HG02970 (cell line): ENCODE results near the gene MBIP.

Source experiments
- ATAC-seq: cut with Tn5 transposase; IDR thresholded peaks from one replicate; pipeline ENCODE4 v1.9.1; 2021; ENCODE audit warnings: mild to moderate bottlenecking, moderate library complexity, moderate number of reproducible peaks; ENCODE audit not compliant: unreplicated experiment, low FRiP score

Gene MBIP

GRCh38 chr14:36313898-36314297 is 6.5 kb downstream of the MBIP start:
- ATAC-seq = no peak

- ATAC-seq = no peak
Observed at GRCh38 chr14:36313206-36313605, 7.2 kb downstream of the MBIP start.

GRCh38 chr14:36306836-36307235 is 13.6 kb downstream of the MBIP start:
- no peak for ATAC-seq

- no peak for ATAC-seq
Observed at GRCh38 chr14:36304895-36305294, 15.5 kb downstream of the MBIP start.

- ATAC-seq = no peak
Observed at GRCh38 chr14:36303960-36304359, 16.5 kb downstream of the MBIP start.

GRCh38 chr14:36302823-36303222 is 17.6 kb downstream of the MBIP start:
- no peak for ATAC-seq

GRCh38 chr14:36301159-36301558 is 19.3 kb downstream of the MBIP start:
- no peak for ATAC-seq

- no peak for ATAC-seq
Observed at GRCh38 chr14:36300337-36300736, 20.1 kb downstream of the MBIP start.

GRCh38 chr14:36295642-36296627 is 24.5 kb downstream of the MBIP start:
- ATAC-seq = no peak

GRCh38 chr14:36294543-36294942 is 25.9 kb downstream of the MBIP start:
- no peak for ATAC-seq

GRCh38 chr14:36293824-36294223 is 26.6 kb downstream of the MBIP start:
- no peak for ATAC-seq

- ATAC-seq = no peak
Observed at GRCh38 chr14:36289954-36290353, 30.5 kb downstream of the MBIP start.

GRCh38 chr14:36288496-36288895 is 31.9 kb downstream of the MBIP start:
- no peak for ATAC-seq

- no peak for ATAC-seq
Observed at GRCh38 chr14:36284971-36285595, 35.4 kb downstream of the MBIP start.

GRCh38 chr14:36281309-36281708 is 39.1 kb downstream of the MBIP start:
- ATAC-seq = no peak

GRCh38 chr14:36279306-36280190 is 40.9 kb downstream of the MBIP start:
- ATAC-seq = no peak

GRCh38 chr14:36275741-36276140 is 44.7 kb downstream of the MBIP start:
- no peak for ATAC-seq

- ATAC-seq = no peak
Observed at GRCh38 chr14:36271939-36272907, 48.2 kb downstream of the MBIP start.

- no peak for ATAC-seq
Observed at GRCh38 chr14:36271222-36271621, 49.2 kb downstream of the MBIP start.

- no peak for ATAC-seq
Observed at GRCh38 chr14:36270191-36270590, 50.2 kb downstream of the MBIP start.
